T-cell (primary cell): ENCODE results near the gene GTPBP4. TPM values are rescaled to one million over a fixed set of nuclear protein-coding genes. Genes with fewer than 3 reads are reported as not detected.
"Not testable (repeated sequence)": the region's sequence is repeated elsewhere in the genome, so short reads cannot be mapped to it uniquely, and the experiment has no call there.

Experiments
- ATAC-seq, 4 experiments: fragments of 200-7000 bp in 3 of 4; fragments of 150-1000 bp in 1 of 4; cut with Tn5 transposase; replicated peaks in 1 of 4; 1 replicate in 3 of 4; 2 replicates in 1 of 4; pipeline ENCODE4 v1.10.0; 2021; ENCODE audit warnings: moderate library complexity in 3 of 4, mild to moderate bottlenecking in 2 of 4, moderate number of reproducible peaks in 1 of 4
- CTCF ChIA-PET, 2 donors: fragments of 300-600 bp; sonication (Branson Sonifier 250); formaldehyde crosslinking; loops; one replicate each; lab custom pipeline; 2022; ENCODE audit warnings: antibody characterized with exemption in 2 of 2; lab: Charles Lee
- POLR2A ChIA-PET, 2 donors: fragments of 300-600 bp; sonication (Branson Sonifier 250); formaldehyde crosslinking; loops; one replicate each; lab custom pipeline; 2022; ENCODE audit warnings: antibody characterized with exemption in 2 of 2; lab: Charles Lee
- DNase-seq, 35 experiments: peaks; one replicate each; pipeline versions ENCODE4 v3.0.0 to v3.0.0-alpha.2; 2013 to 2023
- H3K27ac ChIP-seq: one replicate; pipeline ENCODE4 v1.5.1; 2013; ENCODE audit warnings: low read length
- H3K27me3 ChIP-seq, 2 experiments: replicated peaks in 1 of 2; 1 replicate in 1 of 2; 2 replicates in 1 of 2; pipeline versions ENCODE4 v1.6.1 to v1.7.0; 2013; ENCODE audit warnings: low read length in 1 of 2, mixed read lengths in 1 of 2; ENCODE audit not compliant: control insufficient read depth in 2 of 2, insufficient read depth in 2 of 2; ENCODE audit errors: extremely low read depth in 1 of 2
- H3K36me3 ChIP-seq, 2 donors: 1 replicate in 1 of 2; 2 replicates in 1 of 2; pipeline versions ENCODE4 v1.6.1 to v1.7.0; 2013; ENCODE audit warnings: low read length in 1 of 2; ENCODE audit not compliant: control insufficient read depth in 2 of 2, insufficient read depth in 1 of 2; ENCODE audit errors: extremely low read depth in 1 of 2
- H3K4me1 ChIP-seq, 2 experiments: 1 replicate in 1 of 2; 2 replicates in 1 of 2; pipeline versions ENCODE4 v1.6.1 to v1.7.0; 2013; ENCODE audit warnings: low read length in 2 of 2, mixed read lengths in 1 of 2; ENCODE audit not compliant: insufficient read depth in 2 of 2, control insufficient read depth in 1 of 2; ENCODE audit errors: extremely low read depth in 1 of 2
- H3K4me3 ChIP-seq, 2 donors: 1 replicate in 1 of 2; 2 replicates in 1 of 2; pipeline versions ENCODE4 v1.5.1 to v1.7.0; 2013; ENCODE audit warnings: mild to moderate bottlenecking in 2 of 2, low read length in 1 of 2, moderate library complexity in 1 of 2; ENCODE audit not compliant: control insufficient read depth in 1 of 2; ENCODE audit errors: extremely low read depth in 1 of 2
- H3K9me3 ChIP-seq: 2 replicates; pipeline ENCODE4 v1.7.0; 2013
- H3K27ac Mint-ChIP-seq, 2 donors: one replicate each; pipeline ENCODE4 v1.8.0; 2020 to 2021; ENCODE audit warnings: mild to moderate bottlenecking in 2 of 2, mixed read lengths in 2 of 2
- H3K27me3 Mint-ChIP-seq, 2 donors: one replicate each; pipeline ENCODE4 v1.8.0; 2021 to 2022; ENCODE audit warnings: mixed read lengths in 2 of 2
- H3K36me3 Mint-ChIP-seq: one replicate; pipeline ENCODE4 v1.8.0; 2021; ENCODE audit warnings: mixed read lengths
- H3K4me1 Mint-ChIP-seq, 3 donors: one replicate each; pipeline ENCODE4 v1.8.0; 2020 to 2022; ENCODE audit warnings: mixed read lengths in 3 of 3, mild to moderate bottlenecking in 1 of 3
- H3K4me3 Mint-ChIP-seq, 3 donors: one replicate each; pipeline ENCODE4 v1.8.0; 2020 to 2022; ENCODE audit warnings: mild to moderate bottlenecking in 3 of 3, mixed read lengths in 3 of 3, moderate library complexity in 3 of 3
- H3K9me3 Mint-ChIP-seq, 3 donors: one replicate each; pipeline ENCODE4 v1.8.0; 2020 to 2022; ENCODE audit warnings: mixed read lengths in 3 of 3
- WGBS: methylation state at CpG from one replicate; pipeline ENCODE4 v1.1.5; 2013; ENCODE audit warnings: missing lambda C conversion rate; ENCODE audit not compliant: insufficient coverage; 5-methylcytosine and 5-hydroxymethylcytosine counted together
- total RNA-seq, 35 experiments: library from RNA in 6 of 35; stranded (reverse) in 6 of 35; fragments of 120-200 nt in 1 of 35; gene quantifications; one replicate each; pipeline versions ENCODE4 v1.2.1 to v1.2.4 and lab custom pipeline; 2013 to 2026

GTPBP4 gene
- total RNA-seq, 5 donors from 2014 or later (not counting 1 experiment from before 2014, with no cell fraction given): 44.6 to 59.1 (median 47.5) TPM

- Mint-ChIP-seq H3K27me3 (no peaks in the 10 kb centered on the region), H3K4me1 (peaks cover 87 to 97% (median 94%) of the 10 kb centered on the region in 3 donors), H3K9me3 (no peaks in the 10 kb centered on the region), H3K27ac (peak overlapping the region; percentile 88 to 92), H3K4me3 (peak overlapping the region; percentile 25 to 76 (median 63)), H3K36me3 (peaks cover 4% of the 10 kb centered on the region)
- POLR2A ChIA-PET: interaction anchor here (0.6 to 1.9 kb wide), 6 partner anchors 10 to 927 kb away, joined by 3 to 9 read pairs (median 5); partner anchors contain the start of genes IDI1 (in 1 of the 2) and ZMYND11 (in 1 of the 2)
- CTCF ChIA-PET: interaction anchor here in 1 of 2 donors (0.6 kb wide), 1 partner anchor 190 kb away, joined by 3 read pairs; no protein-coding TSS in a partner anchor
- H3K4me3 ChIP-seq: peak overlapping the region in 1 of 2 donors; percentile 6
- ATAC-seq (peak in 1 of 4 experiments; percentile 21), DNase-seq (no peak)
- no peaks in the 10 kb centered on the region for H3K9me3 ChIP-seq
- peak overlapping the region; percentile 71 for H3K27ac ChIP-seq
- 78% methylated on average over 3 of the region's 7 CpGs for WGBS
- no peaks in the 10 kb centered on the region for H3K27me3 ChIP-seq
- peaks cover 0 to 7% of the 10 kb centered on the region in 2 donors for H3K36me3 ChIP-seq
- peaks cover 54 to 65% of the 10 kb centered on the region in 2 experiments for H3K4me1 ChIP-seq
Measured at GRCh38 chr10:1061930-1062774, 73.9 kb downstream of the GTPBP4 start.

- ATAC-seq: peak; percentile 92 to 97 (median 95)
Measured at GRCh38 chr10:1063232-1063865, 75.1 kb downstream of the GTPBP4 start.

GRCh38 chr10:1064964-1065247, 76.7 kb downstream of the GTPBP4 start:
- CTCF ChIA-PET: interaction anchor here in 1 of 2 donors (0.9 kb wide), 1 partner anchor 15 kb away, joined by 3 read pairs; no protein-coding TSS in a partner anchor

More at GRCh38 chr10:1063232-1063865, 75.1 kb downstream of the GTPBP4 start:
- H3K9me3 Mint-ChIP-seq: no peaks in the 10 kb centered on the region
- DNase-seq: peak in 22 of 35 experiments; percentile 15 to 57 (median 30)
- Histone ChIP-seq H3K27me3 (no peaks in the 10 kb centered on the region), H3K4me3 (peak overlapping the region; percentile 6 to 38), H3K4me1 (peaks cover 44 to 55% of the 10 kb centered on the region in 2 experiments), H3K9me3 (no peaks in the 10 kb centered on the region), H3K27ac (peak overlapping the region; percentile 71), H3K36me3 (peaks cover 0 to 5% of the 10 kb centered on the region in 2 donors)
- no peaks in the 10 kb centered on the region for H3K36me3 Mint-ChIP-seq
- POLR2A ChIA-PET: interaction anchor here in 1 of 2 donors (0.7 to 1.3 kb wide), 2 partner anchors 15 to 19 kb away, joined by 3 to 4 read pairs; partner anchors contain the start of gene IDI1
- H3K27me3 Mint-ChIP-seq: no peaks in the 10 kb centered on the region
- H3K4me1 Mint-ChIP-seq: peaks cover 84 to 94% (median 91%) of the 10 kb centered on the region in 3 donors
- WGBS: no CpG with 5 or more reads among the region's 7 CpGs
- CTCF ChIA-PET: interaction anchor here (0.7 to 1.2 kb wide), 4 partner anchors 11 to 46 kb away, joined by 3 to 7 read pairs (median 5); no protein-coding TSS in a partner anchor
- peak overlapping the region; percentile 25 to 76 (median 63) for H3K4me3 Mint-ChIP-seq
- peak overlapping the region; percentile 88 to 92 for H3K27ac Mint-ChIP-seq

GRCh38 chr10:1066734-1067133, 78.5 kb downstream of the GTPBP4 start:
- DNase-seq, H3K27ac ChIP-seq, POLR2A ChIA-PET, ATAC-seq, H3K27me3 ChIP-seq, H3K36me3 ChIP-seq, H3K4me3 ChIP-seq, H3K4me3 Mint-ChIP-seq, CTCF ChIA-PET, H3K9me3 ChIP-seq, H3K36me3 Mint-ChIP-seq, H3K9me3 Mint-ChIP-seq, H3K27me3 Mint-ChIP-seq: not testable (repeated sequence)
- WGBS: 100% methylated on average over 1 of the region's 8 CpGs
- peaks cover 29 to 37% of the 10 kb centered on the region in 2 experiments for H3K4me1 ChIP-seq
- peak overlapping the region; percentile 36 to 74 for H3K27ac Mint-ChIP-seq
- H3K4me1 Mint-ChIP-seq: peaks cover 71 to 90% (median 78%) of the 10 kb centered on the region in 3 donors

More at GRCh38 chr10:1064964-1065247, 76.7 kb downstream of the GTPBP4 start:
- no peaks in the 10 kb centered on the region for H3K9me3 Mint-ChIP-seq
- H3K27me3 Mint-ChIP-seq: no peaks in the 10 kb centered on the region
- peak overlapping the region; percentile 71 for H3K27ac ChIP-seq
- no peak overlapping the region for H3K4me3 ChIP-seq
- no peaks in the 10 kb centered on the region for H3K36me3 Mint-ChIP-seq
- no peaks in the 10 kb centered on the region for H3K9me3 ChIP-seq
- WGBS: 96% methylated on average over 3 of the region's 4 CpGs
- H3K4me3 Mint-ChIP-seq: no peak overlapping the region
- peak overlapping the region; percentile 84 to 92 for H3K27ac Mint-ChIP-seq
- POLR2A ChIA-PET: no interaction called here
- no peaks in the 10 kb centered on the region for H3K27me3 ChIP-seq
- ATAC-seq: no peak
- peaks cover 46 to 50% of the 10 kb centered on the region in 2 experiments for H3K4me1 ChIP-seq
- H3K36me3 ChIP-seq: peaks cover 0 to under 1% of the 10 kb centered on the region in 2 donors
- no peak for DNase-seq
- H3K4me1 Mint-ChIP-seq: peaks cover 85 to 96% (median 88%) of the 10 kb centered on the region in 3 donors

GRCh38 chr10:1068380-1069361, 80.4 kb downstream of the GTPBP4 start:
- Mint-ChIP-seq H3K4me1 (peaks cover 52 to 78% (median 62%) of the 10 kb centered on the region in 3 donors), H3K36me3 (peaks cover 7% of the 10 kb centered on the region), H3K9me3 (no peaks in the 10 kb centered on the region), H3K4me3 (no peak overlapping the region), H3K27me3 (no peaks in the 10 kb centered on the region), H3K27ac (peak overlapping the region; percentile 1 to 35)
- Histone ChIP-seq H3K36me3 (peaks cover 0 to 17% of the 10 kb centered on the region in 2 donors), H3K27me3 (no peaks in the 10 kb centered on the region), H3K4me3 (no peak overlapping the region), H3K9me3 (no peaks in the 10 kb centered on the region), H3K27ac (peak overlapping the region; percentile 15), H3K4me1 (peaks cover 10 to 17% of the 10 kb centered on the region in 2 experiments)
- ChIA-PET CTCF (no interaction called here), POLR2A (interaction anchor here (0.6 to 0.8 kb wide), 3 partner anchors 11 to 19 kb away, joined by 3 to 7 read pairs (median 4); partner anchors contain the start of gene IDI1 (in 1 of the 2))
- 61% methylated on average over 2 of the region's 10 CpGs for WGBS
- no peak for ATAC-seq
- no peak for DNase-seq
